Sigmoid colon (tissue), 7 donors: ENCODE data around the gene SYNE2. TPM values are rescaled to one million over a fixed set of nuclear protein-coding genes. Genes with fewer than 3 reads are reported as not detected.

Experiments
- DNase-seq: peaks from one replicate; pipeline ENCODE4 v3.0.0-alpha.2; 2019
- H3K27ac ChIP-seq, 4 donors: fragments of 200-600 bp; sonication (generic); one replicate each; pipeline ENCODE4 v1.5.1; 2016 to 2019; ENCODE audit warnings: mild to moderate bottlenecking in 1 of 4
- H3K27me3 ChIP-seq, 3 donors: fragments of 200-600 bp; sonication (generic); one replicate each; pipeline ENCODE4 v1.5.1; 2019; ENCODE audit warnings: mild to moderate bottlenecking in 1 of 3
- H3K36me3 ChIP-seq, 4 donors: fragments of 200-600 bp; sonication (generic); one replicate each; pipeline ENCODE4 v1.5.1; 2016 to 2019
- H3K4me1 ChIP-seq, 4 donors: fragments of 200-600 bp; sonication (generic); one replicate each; pipeline ENCODE4 v1.5.1; 2017 to 2019
- H3K4me3 ChIP-seq, 4 donors: fragments of 200-600 bp; sonication (generic); one replicate each; pipeline ENCODE4 v1.5.1; 2017 to 2019; ENCODE audit warnings: mild to moderate bottlenecking in 2 of 4, moderate library complexity in 1 of 4
- H3K9me3 ChIP-seq, 4 donors: fragments of 200-600 bp in 3 of 4; sonication (generic) in 3 of 4; one replicate each; pipeline versions ENCODE4 v1.5.1 to v1.6.1; 2013 to 2019
- CTCF ChIP-seq, 4 experiments: fragments of 450-650 bp in 3 of 4; fragments of 200-600 bp in 1 of 4; IDR thresholded peaks; one replicate each; pipeline ENCODE4 v1.5.1; 2016 to 2019; ENCODE audit warnings: antibody characterized with exemption in 4 of 4, mild to moderate bottlenecking in 3 of 4, moderate library complexity in 2 of 4
- EP300 ChIP-seq, 4 donors: sonication (generic); formaldehyde crosslinking; IDR thresholded peaks; one replicate each; pipeline ENCODE4 v1.6.1; 2017; ENCODE audit warnings: antibody characterized with exemption in 4 of 4
- POLR2A ChIP-seq, 2 donors: fragments of 450-650 bp; IDR thresholded peaks; one replicate each; pipeline ENCODE4 v1.6.1; 2016; ENCODE audit warnings: antibody characterized with exemption in 2 of 2, mild to moderate bottlenecking in 2 of 2, moderate library complexity in 2 of 2
- POLR2AphosphoS5 ChIP-seq, 4 donors: sonication (generic); formaldehyde crosslinking; IDR thresholded peaks; one replicate each; pipeline ENCODE4 v1.6.1; 2017; ENCODE audit warnings: antibody characterized with exemption in 4 of 4
- WGBS, 2 donors: extraction: QIAGEN DNeasy Blood & Tissue Kit; methylation state at CpG; one replicate each; pipeline ENCODE4 v1.1.7; 2013; 5-methylcytosine and 5-hydroxymethylcytosine counted together
- intact Hi-C: fragments of 100-400 bp; cut with DNase I; formaldehyde crosslinking; loops from one replicate; pipeline ENCODE4 v1.15.1; 2023
- polyA plus RNA-seq, 3 donors: library from polyadenylated mRNA; stranded (reverse); fragments of 200-250 nt; gene quantifications; one replicate each; pipeline ENCODE4 v1.2.3, GENCODE V29; 2013
- total RNA-seq, 4 donors: library from RNA; depleted of rRNA; stranded (reverse); fragments of >200 nt; gene quantifications; one replicate each; pipeline ENCODE4 v1.1.0, GENCODE V29; 2016
- donor health status: healthy with polysubstance abuse.
- donor health status: Bipolar disorder and iron deficiency.
- donor health status: healthy.

The SYNE2 gene
- total and polyA plus RNA-seq, 7 donors: 25.8 to 70.6 (median 54.6) TPM

DNA sequence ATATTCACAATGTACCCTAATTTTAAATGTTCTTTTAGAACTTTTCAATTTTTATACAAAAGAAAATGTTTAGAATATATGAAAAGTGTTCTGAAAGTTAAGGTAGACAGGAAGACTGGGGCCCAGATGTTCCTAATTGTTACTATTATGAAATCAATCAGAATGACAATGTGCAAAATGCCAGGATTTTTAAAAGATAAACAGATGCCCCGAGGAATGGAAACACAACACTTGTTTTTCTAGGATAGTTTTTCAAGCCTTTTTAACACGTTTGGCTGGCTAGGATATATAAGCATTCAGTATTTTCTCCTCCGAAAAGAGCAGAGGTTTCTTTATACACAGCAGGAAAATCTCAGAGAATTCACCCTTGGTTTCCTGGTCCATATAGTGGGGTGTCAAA is 334.5 kb downstream of the SYNE2 start:
- Histone ChIP-seq H3K27me3 (no peaks in the 10 kb centered on the region), H3K4me1 (no peaks in the 10 kb centered on the region), H3K9me3 (no peaks in the 10 kb centered on the region), H3K27ac (no peak overlapping the region), H3K4me3 (no peak overlapping the region), H3K36me3 (peaks cover 0 to 29% (median 0%) of the 10 kb centered on the region in 4 donors)
- 80 to 83% methylated on average over 3 of the region's 3 CpGs for WGBS, 2 donors
- no peak for DNase-seq
- intact Hi-C loops: no loop called here
- TF ChIP-seq EP300 (IDR thresholded peaks at IDR 0.05) (no peak), CTCF (IDR thresholded peaks at IDR 0.05) (no peak), POLR2A (IDR thresholded peaks at IDR 0.05) (no peak), POLR2AphosphoS5 (IDR thresholded peaks at IDR 0.05) (no peak)

DNA sequence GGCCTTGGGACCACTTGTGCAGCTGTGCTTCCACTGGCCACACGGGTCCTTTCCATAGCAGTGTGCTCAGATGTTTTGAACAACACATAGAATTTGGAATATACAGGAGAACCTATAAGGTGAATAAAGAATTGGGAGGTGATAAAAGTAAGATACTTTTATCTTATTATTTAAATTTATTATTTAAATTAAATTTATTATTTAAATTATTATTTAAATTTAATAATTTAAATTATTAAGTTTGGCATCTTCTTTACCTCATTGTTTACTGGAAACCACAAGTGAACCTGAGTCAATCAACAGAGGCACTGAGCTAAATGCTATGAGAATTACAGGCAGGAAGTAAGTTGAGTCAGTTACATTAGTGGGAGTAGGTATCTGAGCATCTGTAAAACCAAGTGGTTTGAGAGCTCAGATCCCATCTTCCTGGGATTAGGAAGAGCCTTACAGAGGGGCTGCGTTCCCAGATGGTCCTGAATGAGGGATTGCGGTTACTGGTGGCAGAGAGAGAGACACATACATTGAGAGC is 338.2 kb downstream of the SYNE2 start:
- Histone ChIP-seq H3K36me3 (peaks cover 0 to 23% (median 0%) of the 10 kb centered on the region in 4 donors), H3K4me3 (no peak overlapping the region), H3K4me1 (no peaks in the 10 kb centered on the region), H3K27me3 (no peaks in the 10 kb centered on the region), H3K9me3 (no peaks in the 10 kb centered on the region), H3K27ac (no peak overlapping the region)
- TF ChIP-seq CTCF (IDR thresholded peaks at IDR 0.05) (no peak), POLR2AphosphoS5 (IDR thresholded peaks at IDR 0.05) (no peak), POLR2A (IDR thresholded peaks at IDR 0.05) (no peak), EP300 (IDR thresholded peaks at IDR 0.05) (no peak)
- intact Hi-C loops: no loop called here
- no peak for DNase-seq
- WGBS, 2 donors: 95 to 97% methylated on average over 3 of the region's 3 CpGs

DNA sequence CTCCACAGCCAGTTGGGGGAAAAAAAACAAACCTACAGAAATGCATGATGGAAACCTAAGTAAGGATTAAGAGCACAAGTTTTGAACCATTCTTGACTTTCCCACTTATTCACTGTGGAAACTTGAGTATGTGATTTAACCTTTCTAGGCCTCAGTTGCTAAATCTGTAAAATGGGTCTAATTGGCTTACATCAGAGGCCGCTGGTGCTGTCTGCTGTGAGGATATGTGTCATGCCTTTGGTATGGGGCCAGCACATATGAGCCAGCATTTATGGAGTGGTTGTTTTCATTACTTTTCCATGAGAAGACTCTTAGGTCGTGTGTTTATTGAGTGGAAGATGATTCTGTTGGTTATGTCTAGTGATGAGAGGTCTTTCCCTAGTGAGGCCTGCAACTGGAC is 339.0 kb downstream of the SYNE2 start:
- Histone ChIP-seq H3K9me3 (no peaks in the 10 kb centered on the region), H3K27me3 (no peaks in the 10 kb centered on the region), H3K4me3 (no peak overlapping the region), H3K36me3 (peaks cover 0 to 18% (median 0%) of the 10 kb centered on the region in 4 donors), H3K27ac (no peak overlapping the region), H3K4me1 (peaks cover 0 to 6% (median 2%) of the 10 kb centered on the region in 4 donors)
- intact Hi-C loops: no loop called here
- DNase-seq: no peak
- no peak for TF ChIP-seq POLR2A (IDR thresholded peaks at IDR 0.05)
- no peak for TF ChIP-seq POLR2AphosphoS5 (IDR thresholded peaks at IDR 0.05)
- TF ChIP-seq EP300 (IDR thresholded peaks at IDR 0.05): no peak
- no peak for TF ChIP-seq CTCF (IDR thresholded peaks at IDR 0.05)
- WGBS, 2 donors: 61 to 71% methylated on average over 2 of the region's 2 CpGs

DNA sequence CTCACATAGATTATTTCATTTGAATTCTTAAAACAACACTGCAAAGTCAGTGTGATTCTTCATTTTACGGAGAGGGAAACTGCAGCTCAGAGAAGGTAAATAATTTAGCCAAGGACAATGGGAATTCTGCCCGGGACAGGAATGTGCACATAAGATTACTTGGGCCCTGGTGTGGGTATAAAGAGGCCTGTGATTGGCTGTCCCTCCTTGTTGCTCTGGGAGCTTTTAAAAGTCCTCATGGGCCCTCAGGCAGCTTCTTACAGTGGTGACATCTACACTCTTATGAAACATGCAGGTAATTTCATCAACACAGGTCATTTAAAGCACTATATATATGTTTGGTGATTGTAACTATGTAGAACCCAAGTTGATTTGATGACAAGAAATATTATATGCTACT is 341.0 kb downstream of the SYNE2 start:
- TF ChIP-seq POLR2A (IDR thresholded peaks at IDR 0.05) (no peak), CTCF (IDR thresholded peaks at IDR 0.05) (no peak), POLR2AphosphoS5 (IDR thresholded peaks at IDR 0.05) (no peak), EP300 (IDR thresholded peaks at IDR 0.05) (no peak)
- Histone ChIP-seq H3K9me3 (no peaks in the 10 kb centered on the region), H3K4me3 (no peak overlapping the region), H3K27me3 (no peaks in the 10 kb centered on the region), H3K27ac (no peak overlapping the region), H3K36me3 (peaks cover 0 to 13% (median 0%) of the 10 kb centered on the region in 4 donors), H3K4me1 (peaks cover 0 to 7% (median 3%) of the 10 kb centered on the region in 4 donors)
- intact Hi-C loops: no loop called here
- WGBS, 2 donors: 50 to 72% methylated on average over 2 of the region's 2 CpGs
- no peak for DNase-seq

- Histone ChIP-seq H3K9me3 (no peaks in the 10 kb centered on the region), H3K4me3 (no peak overlapping the region), H3K27ac (no peak overlapping the region), H3K4me1 (peaks cover 0 to 7% (median 3%) of the 10 kb centered on the region in 4 donors), H3K27me3 (no peaks in the 10 kb centered on the region), H3K36me3 (peaks cover 0 to 9% (median 0%) of the 10 kb centered on the region in 4 donors)
- DNase-seq: no peak
- 37 to 59% methylated on average over 3 of the region's 3 CpGs for WGBS, 2 donors
- intact Hi-C loops: no loop called here
- no peak for TF ChIP-seq POLR2AphosphoS5 (IDR thresholded peaks at IDR 0.05)
- TF ChIP-seq CTCF (IDR thresholded peaks at IDR 0.05): no peak
- no peak for TF ChIP-seq EP300 (IDR thresholded peaks at IDR 0.05)
- TF ChIP-seq POLR2A (IDR thresholded peaks at IDR 0.05): no peak
Observed at GRCh38 chr14:64194404-64194803, 341.6 kb downstream of the SYNE2 start.
